Mucosa of stomach (tissue), 1 donor: ENCODE measurements around the gene ACVRL1.

ENCODE experiments used
- H3K27me3 ChIP-seq: one replicate; pipeline ENCODE4 v1.7.0; 2013; ENCODE audit warnings: mild to moderate bottlenecking, low read length; ENCODE audit not compliant: control insufficient read depth, insufficient read depth
- H3K36me3 ChIP-seq: one replicate; pipeline ENCODE4 v1.7.0; 2013; ENCODE audit warnings: low read length; ENCODE audit not compliant: control insufficient read depth, insufficient read depth
- H3K4me1 ChIP-seq: one replicate; pipeline ENCODE4 v1.7.0; 2013; ENCODE audit warnings: mild to moderate bottlenecking, low read length; ENCODE audit not compliant: control insufficient read depth, insufficient read depth
- H3K4me3 ChIP-seq: one replicate; pipeline ENCODE4 v1.7.0; 2013; ENCODE audit warnings: low read length
- H3K9ac ChIP-seq: one replicate; pipeline ENCODE4 v1.7.0; 2013; ENCODE audit warnings: mild to moderate bottlenecking, low read length, moderate library complexity
- H3K9me3 ChIP-seq: one replicate; pipeline ENCODE4 v1.7.0; 2013; ENCODE audit warnings: mild to moderate bottlenecking, low read length, moderate library complexity; ENCODE audit not compliant: control insufficient read depth
- donor health status: Pancreatic carcinoma.

ACVRL1 gene

DNA sequence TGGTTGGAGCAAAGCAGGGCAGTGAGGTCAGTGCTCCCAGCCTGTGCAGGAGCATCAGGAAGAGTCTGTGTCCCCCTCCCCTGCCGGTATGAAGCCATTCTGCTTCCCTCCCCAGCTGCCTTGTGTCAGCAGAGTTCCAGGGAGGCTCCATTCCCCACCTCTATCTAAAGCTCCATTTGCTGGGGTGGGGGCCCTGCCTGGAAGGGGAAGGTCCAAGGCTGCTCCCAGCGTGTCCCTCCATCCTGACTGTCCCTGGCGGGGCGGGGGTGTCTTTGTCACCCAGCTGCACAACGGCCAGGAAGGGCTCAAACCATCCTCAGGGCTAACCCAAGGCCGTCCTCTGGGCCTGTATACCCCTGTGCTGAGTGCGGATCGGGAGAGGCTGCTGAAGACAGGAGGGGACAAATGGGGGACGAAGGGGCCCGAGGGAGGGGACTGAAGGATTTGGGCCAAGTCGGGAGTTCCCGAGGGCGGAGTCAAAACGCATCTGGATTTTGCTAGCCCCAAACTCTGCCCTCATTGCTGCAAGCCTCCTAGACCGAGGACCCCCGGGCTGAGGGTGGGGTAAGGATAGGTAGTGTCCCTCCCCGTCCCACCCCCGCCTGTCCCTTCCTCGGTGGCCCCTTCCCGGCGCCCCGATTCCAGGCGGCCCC is 748 bp upstream of the ACVRL1 start:
- H3K9ac ChIP-seq: peak overlapping the region; percentile 57
- no peaks in the 10 kb centered on the region for H3K9me3 ChIP-seq
- H3K4me3 ChIP-seq: no peak overlapping the region
- no peaks in the 10 kb centered on the region for H3K36me3 ChIP-seq
- H3K27me3 ChIP-seq: peaks cover 25% of the 10 kb centered on the region
- H3K4me1 ChIP-seq: peaks cover 28% of the 10 kb centered on the region

DNA sequence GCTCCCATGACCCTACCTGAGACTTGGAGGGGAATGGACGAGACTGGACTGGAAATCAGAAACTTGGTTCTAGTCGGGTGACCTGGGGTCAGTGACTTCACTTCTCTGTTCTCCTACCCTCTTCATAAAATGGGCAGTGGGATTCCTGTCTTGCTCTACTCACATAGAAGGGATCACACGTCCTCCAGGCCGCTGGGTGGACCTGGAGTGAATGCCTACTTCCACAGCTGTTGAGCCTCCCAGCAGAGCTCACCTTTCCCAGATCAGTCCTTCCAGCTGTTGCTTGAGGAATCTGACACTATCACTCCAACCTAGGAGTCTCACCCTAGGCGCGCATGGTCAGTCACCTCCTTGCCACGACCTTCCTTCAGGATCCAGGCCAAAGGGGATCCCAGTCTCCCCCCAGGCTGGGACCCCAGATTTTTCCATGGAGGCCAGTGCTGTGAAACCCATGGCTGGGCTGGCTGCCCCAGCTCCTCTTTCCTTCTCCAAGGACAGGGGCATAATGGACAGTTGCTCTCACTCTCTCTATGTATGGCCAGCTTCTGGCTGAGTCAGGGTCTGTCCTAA is 637 bp downstream of the ACVRL1 start:
- H3K4me3 ChIP-seq: peak overlapping the region; percentile 21
- peaks cover 41% of the 10 kb centered on the region for H3K4me1 ChIP-seq
- peak overlapping the region; percentile 57 for H3K9ac ChIP-seq
- no peaks in the 10 kb centered on the region for H3K36me3 ChIP-seq
- peaks cover 29% of the 10 kb centered on the region for H3K27me3 ChIP-seq
- H3K9me3 ChIP-seq: no peaks in the 10 kb centered on the region

DNA sequence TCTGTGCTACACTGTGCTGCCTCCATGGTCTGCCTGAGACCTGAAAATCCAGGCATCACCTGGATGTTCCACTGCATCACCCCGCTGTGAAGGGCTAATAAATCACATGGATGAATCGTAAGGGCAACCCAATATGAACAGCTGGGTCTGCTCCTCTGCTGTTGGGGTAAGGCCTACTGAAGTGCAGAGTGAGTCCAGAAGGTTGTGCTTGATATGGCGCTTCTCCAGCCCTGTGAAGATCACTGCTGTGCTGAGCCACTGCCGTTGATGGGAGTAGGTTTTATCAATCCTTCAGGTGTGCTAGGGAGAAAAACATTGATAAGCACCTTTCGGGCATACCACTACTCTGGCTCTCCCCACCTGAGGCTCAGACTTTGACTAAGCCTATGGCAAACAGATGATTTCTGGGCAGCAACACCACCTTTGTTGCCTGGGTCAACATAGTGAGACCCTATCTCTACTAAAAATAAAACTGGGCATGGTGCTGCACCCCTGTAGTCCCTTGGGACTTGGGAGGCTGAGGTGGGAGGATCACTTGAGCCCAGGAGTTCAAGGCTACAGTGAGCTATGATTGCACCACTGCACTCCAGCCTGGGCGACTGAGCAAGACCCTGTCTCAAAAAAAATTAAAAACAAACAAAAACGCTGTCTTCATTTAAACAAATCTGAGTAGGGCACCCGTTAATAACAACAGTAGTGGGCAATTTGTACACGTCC is 1.7 kb downstream of the ACVRL1 start:
- H3K9me3 ChIP-seq: no peaks in the 10 kb centered on the region
- peaks cover 29% of the 10 kb centered on the region for H3K27me3 ChIP-seq
- H3K36me3 ChIP-seq: no peaks in the 10 kb centered on the region
- H3K4me3 ChIP-seq: no peak overlapping the region
- H3K4me1 ChIP-seq: peaks cover 50% of the 10 kb centered on the region
- H3K9ac ChIP-seq: no peak overlapping the region

DNA sequence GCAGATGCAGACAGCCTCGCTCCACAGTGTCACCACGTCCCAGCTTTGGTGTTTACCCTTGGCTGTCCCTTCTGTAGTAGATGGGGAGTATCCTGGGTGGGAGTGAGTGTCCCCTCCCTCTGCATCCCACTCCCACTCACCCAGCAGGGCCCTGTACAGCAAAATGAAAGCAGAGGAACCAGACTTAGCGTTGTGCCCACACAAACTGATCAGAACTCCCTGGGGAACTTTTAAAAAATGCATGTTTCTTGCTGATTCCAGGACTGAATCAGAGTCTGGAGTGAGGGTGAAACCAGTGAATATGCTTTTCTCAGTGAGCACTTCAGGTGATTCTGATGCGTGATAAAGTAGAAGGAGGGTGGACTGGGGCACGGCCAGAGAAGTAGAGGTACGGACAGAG is 2.9 kb downstream of the ACVRL1 start:
- peaks cover 29% of the 10 kb centered on the region for H3K27me3 ChIP-seq
- H3K4me3 ChIP-seq: no peak overlapping the region
- peak overlapping the region; percentile 22 for H3K9ac ChIP-seq
- no peaks in the 10 kb centered on the region for H3K9me3 ChIP-seq
- no peaks in the 10 kb centered on the region for H3K36me3 ChIP-seq
- H3K4me1 ChIP-seq: peaks cover 50% of the 10 kb centered on the region

DNA sequence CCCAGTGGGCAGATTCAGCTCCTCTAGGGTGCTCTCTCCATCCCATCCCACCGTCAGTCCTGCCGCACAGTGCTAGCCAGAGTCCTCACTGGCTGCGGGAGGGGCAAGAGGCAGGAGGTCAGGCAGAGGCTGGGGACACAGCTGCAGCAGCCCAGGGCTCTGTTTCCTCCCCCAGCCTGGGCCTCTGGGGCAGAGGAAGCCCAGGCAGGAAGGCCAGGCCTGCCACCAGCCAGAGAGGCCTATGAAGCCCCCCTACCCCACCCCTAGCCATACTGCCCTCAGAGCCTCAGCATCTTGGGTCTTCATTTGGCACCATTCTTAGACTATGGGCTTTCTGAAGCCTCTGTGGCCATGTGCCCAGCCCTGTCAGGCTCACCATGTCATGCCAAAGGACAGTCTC is 3.4 kb downstream of the ACVRL1 start:
- Histone ChIP-seq H3K4me1 (peaks cover 51% of the 10 kb centered on the region), H3K4me3 (no peak overlapping the region), H3K27me3 (peaks cover 29% of the 10 kb centered on the region), H3K36me3 (no peaks in the 10 kb centered on the region), H3K9me3 (no peaks in the 10 kb centered on the region), H3K9ac (peak overlapping the region; percentile 22)

DNA sequence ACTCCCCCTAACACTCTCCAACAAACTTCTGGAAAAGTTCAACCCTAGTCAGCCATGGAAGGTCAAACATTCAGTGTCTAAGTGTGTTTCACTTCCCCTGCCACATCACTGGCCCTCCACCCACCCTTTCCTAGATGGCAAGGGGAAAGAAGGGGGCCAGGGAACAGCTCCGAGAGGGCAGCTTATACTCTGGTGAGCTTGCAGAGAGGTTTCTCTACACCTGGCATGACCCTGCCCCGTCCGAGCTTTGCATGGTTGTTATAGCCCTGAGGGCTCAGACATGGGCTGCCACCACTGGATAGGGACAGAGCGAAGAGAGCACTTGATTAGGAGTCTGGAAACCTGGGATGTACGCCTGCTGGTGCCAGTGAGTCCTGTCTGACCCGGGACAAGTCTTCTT is 4.0 kb downstream of the ACVRL1 start:
- H3K9me3 ChIP-seq: no peaks in the 10 kb centered on the region
- no peak overlapping the region for H3K9ac ChIP-seq
- no peaks in the 10 kb centered on the region for H3K36me3 ChIP-seq
- no peak overlapping the region for H3K4me3 ChIP-seq
- H3K27me3 ChIP-seq: peaks cover 26% of the 10 kb centered on the region
- H3K4me1 ChIP-seq: peaks cover 48% of the 10 kb centered on the region

DNA sequence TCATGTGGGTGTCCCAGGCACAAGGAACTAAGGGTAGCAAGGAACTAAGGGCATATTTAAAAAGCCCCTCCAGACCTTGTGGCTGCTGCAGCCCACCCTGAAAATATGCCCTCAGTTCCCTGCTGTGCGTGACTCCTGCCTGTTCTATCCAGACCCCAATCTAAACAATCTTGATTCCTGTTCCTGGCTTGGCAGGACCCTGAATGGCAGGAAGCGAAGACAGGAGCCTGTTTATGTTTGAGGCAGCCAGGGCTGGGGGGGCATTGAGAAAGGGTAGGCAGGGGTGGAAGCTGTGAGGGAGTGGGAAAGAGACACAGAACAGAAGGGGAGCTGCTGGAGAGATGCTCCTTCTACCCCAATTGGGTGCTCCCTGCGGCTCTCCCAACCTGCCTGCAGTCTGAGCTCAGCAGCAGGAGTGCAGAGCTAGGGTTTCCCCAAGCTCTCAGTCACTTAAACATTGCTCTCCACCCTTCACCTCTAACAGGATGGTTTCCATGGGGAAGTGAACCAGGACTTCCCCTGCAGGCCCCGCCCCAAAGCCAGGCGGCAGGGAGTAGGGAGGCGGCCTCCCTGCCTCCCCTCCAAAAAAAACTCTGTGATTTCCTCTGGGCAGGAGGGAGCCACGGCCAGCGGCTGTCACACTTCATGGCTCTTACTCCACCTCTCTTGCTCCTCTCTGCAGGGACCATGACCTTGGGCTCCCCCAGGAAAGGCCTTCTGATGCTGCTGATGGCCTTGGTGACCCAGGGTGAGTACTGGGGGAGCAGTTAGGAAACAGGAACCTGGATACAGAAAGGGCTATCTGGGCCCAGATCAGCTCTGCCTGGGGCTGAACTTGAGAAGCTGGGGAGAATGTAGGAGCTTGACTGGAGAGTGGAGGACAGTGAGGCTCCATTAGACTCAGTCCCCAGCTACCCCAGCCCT is 4.7 kb downstream of the ACVRL1 start:
- peak overlapping the region; percentile 17 for H3K9ac ChIP-seq
- peaks cover 46% of the 10 kb centered on the region for H3K4me1 ChIP-seq
- no peak overlapping the region for H3K4me3 ChIP-seq
- H3K9me3 ChIP-seq: no peaks in the 10 kb centered on the region
- no peaks in the 10 kb centered on the region for H3K36me3 ChIP-seq
- peaks cover 19% of the 10 kb centered on the region for H3K27me3 ChIP-seq

DNA sequence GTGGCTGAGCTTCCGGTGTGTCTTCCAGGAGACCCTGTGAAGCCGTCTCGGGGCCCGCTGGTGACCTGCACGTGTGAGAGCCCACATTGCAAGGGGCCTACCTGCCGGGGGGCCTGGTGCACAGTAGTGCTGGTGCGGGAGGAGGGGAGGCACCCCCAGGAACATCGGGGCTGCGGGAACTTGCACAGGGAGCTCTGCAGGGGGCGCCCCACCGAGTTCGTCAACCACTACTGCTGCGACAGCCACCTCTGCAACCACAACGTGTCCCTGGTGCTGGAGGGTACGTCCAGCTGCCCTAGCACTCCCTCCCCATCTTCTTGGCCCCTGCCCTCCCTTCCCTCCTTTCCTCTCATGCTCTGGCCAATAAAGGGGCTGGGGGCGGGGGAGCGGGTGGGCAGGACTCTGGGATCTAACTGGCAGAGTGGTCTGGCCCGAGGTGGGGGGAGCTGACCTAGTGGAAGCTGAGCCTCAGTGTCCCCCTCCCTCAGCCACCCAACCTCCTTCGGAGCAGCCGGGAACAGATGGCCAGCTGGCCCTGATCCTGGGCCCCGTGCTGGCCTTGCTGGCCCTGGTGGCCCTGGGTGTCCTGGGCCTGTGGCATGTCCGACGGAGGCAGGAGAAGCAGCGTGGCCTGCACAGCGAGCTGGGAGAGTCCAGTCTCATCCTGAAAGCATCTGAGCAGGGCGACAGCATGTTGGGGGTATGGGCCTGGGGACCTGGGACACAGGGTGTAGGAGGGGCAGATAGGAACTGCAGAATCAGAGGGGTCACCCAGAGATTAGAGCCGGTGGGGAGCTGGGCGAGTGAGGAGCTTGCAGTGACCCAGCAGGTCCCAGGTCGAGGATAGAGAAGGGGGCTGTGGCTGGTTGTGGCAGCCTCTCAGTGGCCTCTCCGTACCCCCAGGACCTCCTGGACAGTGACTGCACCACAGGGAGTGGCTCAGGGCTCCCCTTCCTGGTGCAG is 6.0 kb downstream of the ACVRL1 start:
- Histone ChIP-seq H3K4me3 (no peak overlapping the region), H3K27me3 (peaks cover 6% of the 10 kb centered on the region), H3K9ac (no peak overlapping the region), H3K4me1 (peaks cover 55% of the 10 kb centered on the region), H3K9me3 (no peaks in the 10 kb centered on the region), H3K36me3 (no peaks in the 10 kb centered on the region)

DNA sequence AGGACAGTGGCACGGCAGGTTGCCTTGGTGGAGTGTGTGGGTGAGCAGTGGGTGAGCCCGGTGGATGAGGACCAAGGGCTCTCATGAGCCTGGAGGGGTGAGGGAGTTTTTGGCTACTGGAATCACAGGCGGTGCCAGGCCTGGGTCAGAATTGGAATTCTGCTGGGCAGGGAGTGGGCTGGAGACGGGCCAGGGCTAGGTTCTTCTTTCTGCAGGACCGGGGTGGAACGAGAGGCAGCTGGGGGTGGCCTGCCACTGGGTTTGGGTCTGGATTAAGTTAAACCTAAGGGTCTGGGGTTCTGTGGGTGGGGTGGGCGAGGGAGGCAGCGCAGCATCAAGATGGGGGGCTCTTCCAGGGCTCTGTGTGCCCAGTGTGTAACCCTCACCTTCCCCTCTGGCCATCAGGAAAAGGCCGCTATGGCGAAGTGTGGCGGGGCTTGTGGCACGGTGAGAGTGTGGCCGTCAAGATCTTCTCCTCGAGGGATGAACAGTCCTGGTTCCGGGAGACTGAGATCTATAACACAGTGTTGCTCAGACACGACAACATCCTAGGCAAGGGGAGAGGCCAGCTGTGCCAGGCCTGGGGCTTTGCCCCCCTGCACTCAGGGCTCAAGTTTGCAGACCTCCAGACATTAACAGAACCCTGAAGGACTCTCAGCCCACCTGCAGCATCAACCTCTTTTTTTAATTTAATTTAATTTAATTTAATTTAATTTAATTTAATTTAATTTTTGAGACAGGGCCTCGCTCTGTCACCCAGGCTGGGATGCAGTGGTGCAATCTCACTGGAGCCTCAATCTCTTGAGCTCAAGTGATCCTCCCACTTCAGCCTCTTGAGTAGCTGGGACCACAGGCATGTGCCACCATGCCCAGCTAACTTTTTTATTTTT is 7.0 kb downstream of the ACVRL1 start:
- Histone ChIP-seq H3K4me1 (peaks cover 62% of the 10 kb centered on the region), H3K9ac (no peak overlapping the region), H3K4me3 (no peak overlapping the region), H3K9me3 (no peaks in the 10 kb centered on the region), H3K36me3 (no peaks in the 10 kb centered on the region), H3K27me3 (peaks cover 5% of the 10 kb centered on the region)

DNA sequence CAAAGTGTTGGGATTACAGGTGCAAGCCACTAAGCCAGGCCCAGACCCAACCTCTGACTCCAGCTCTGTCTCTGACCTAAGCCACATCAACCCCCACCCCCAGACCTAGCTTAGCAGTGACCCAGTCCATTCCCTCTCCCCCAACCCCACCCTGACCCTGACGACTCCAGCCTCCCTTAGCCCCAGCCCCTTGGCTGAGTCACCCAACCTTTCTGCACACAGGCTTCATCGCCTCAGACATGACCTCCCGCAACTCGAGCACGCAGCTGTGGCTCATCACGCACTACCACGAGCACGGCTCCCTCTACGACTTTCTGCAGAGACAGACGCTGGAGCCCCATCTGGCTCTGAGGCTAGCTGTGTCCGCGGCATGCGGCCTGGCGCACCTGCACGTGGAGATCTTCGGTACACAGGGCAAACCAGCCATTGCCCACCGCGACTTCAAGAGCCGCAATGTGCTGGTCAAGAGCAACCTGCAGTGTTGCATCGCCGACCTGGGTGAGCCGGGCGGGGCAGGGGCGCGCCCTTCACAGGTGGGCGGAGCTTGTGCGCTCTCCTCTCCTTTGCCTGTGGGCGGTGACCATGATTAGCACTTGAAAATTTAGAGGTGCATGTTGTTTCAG is 7.8 kb downstream of the ACVRL1 start:
- Histone ChIP-seq H3K4me1 (peaks cover 66% of the 10 kb centered on the region), H3K4me3 (no peak overlapping the region), H3K9ac (no peak overlapping the region), H3K36me3 (no peaks in the 10 kb centered on the region), H3K27me3 (peaks cover 5% of the 10 kb centered on the region), H3K9me3 (no peaks in the 10 kb centered on the region)
